Activated naive CD4-positive, alpha-beta T cell treated with anti-CD3 and anti-CD28 coated beads, Interleukin-2, amount 10 ng/mL, durations not matched to agents 7 days and 5 days (primary cell): ENCODE data around the gene SOX11.

Experiments
- CTCF ChIA-PET: fragments of 350-600 bp; sonication (Branson Sonifier 250); formaldehyde crosslinking; loops from one replicate; lab custom pipeline; 2021; ENCODE audit warnings: antibody characterized with exemption; lab: Charles Lee
- DNase-seq: peaks from one replicate; pipeline ENCODE4 v3.0.0-alpha.2; 2020
- H3K27ac Mint-ChIP-seq: one replicate; pipeline ENCODE4 v1.8.0; 2021; ENCODE audit warnings: mild to moderate bottlenecking, moderate library complexity, mixed read lengths
- H3K27me3 Mint-ChIP-seq: one replicate; pipeline ENCODE4 v1.8.0; 2021; ENCODE audit warnings: mild to moderate bottlenecking, mixed read lengths
- H3K36me3 Mint-ChIP-seq: one replicate; pipeline ENCODE4 v1.8.0; 2021; ENCODE audit warnings: mixed read lengths
- H3K4me1 Mint-ChIP-seq: one replicate; pipeline ENCODE4 v1.8.0; 2021; ENCODE audit warnings: mixed read lengths
- H3K4me3 Mint-ChIP-seq: one replicate; pipeline ENCODE4 v1.8.0; 2021; ENCODE audit warnings: mild to moderate bottlenecking, moderate library complexity, mixed read lengths
- H3K9me3 Mint-ChIP-seq: one replicate; pipeline ENCODE4 v1.8.0; 2021; ENCODE audit warnings: mixed read lengths

SOX11 gene

DNA sequence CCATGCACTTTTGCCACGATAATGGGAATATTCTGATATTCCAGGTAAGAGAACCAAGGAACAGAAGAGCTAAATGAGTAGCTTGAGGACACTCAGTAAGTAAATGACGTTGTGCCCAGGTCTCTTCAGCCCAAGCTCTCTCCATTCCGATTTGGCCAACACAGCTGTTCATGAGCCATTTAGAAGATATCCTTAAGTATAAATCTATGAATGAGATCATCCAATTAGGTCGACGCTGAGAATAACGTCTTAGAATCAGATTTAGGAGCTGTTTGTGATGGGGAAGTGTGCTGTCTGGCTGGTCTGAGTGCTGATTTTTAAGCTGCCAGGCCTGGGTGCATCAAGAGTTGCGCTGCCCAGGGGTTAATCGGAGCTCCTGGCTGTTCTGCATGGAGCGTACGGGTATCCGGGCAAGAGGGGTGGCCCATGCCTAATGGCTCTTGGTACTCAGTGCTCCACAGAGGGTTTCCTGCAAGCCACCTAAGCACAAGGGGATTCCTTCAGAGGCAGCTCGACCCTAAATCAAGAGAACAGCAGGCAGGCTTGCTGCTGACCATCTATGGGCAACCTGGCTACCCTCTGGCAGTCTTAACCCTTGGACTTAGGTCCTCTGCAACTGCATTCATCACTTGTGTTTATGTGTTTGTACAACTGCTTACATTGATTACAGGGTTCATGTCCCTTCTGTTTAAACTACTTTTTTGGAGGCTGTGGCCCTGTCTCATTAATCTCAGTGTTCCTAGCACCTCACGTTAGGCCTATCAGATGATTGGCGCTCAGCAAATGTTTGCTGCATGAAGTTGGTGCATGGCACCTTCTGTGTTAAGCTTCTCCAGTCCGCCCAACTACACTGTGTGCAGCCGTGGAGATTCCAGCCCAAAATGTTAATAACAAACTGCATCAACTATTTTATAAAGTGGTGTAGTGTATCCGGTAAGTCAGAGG is 31.9 kb downstream of the SOX11 start:
- CTCF ChIA-PET = interaction anchor here (1.2 kb wide), 1 partner anchor 12 kb away, joined by 3 read pairs; no protein-coding TSS in a partner anchor
- Mint-ChIP-seq H3K4me1 (no peaks in the 10 kb centered on the region), H3K4me3 (no peak overlapping the region), H3K27ac (no peak overlapping the region), H3K9me3 (no peaks in the 10 kb centered on the region), H3K36me3 (no peaks in the 10 kb centered on the region), H3K27me3 (peaks cover 6% of the 10 kb centered on the region)
- DNase-seq = no peak

DNA sequence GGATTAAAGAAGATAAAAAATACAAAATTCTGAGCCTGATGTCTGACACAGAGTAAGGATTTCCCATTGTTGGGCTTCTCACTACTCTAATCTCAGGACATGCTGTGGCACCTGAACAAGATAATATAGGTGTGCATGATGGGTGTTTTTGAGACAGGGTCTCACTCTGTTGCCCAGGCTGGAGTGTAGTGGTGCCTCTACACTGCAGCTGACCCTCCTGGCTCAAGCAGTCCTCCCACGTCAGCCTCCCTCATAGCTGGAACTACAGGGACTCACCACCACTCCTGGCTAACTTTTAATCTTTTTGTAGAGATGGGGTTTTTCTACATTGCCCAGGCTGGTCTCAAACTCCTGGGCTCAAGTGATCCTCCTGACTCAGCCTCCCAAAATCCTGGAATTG is 32.9 kb downstream of the SOX11 start:
- H3K27me3 Mint-ChIP-seq = peaks cover 6% of the 10 kb centered on the region
- DNase-seq = no peak
- H3K36me3 Mint-ChIP-seq = no peaks in the 10 kb centered on the region
- no peak overlapping the region for H3K27ac Mint-ChIP-seq
- H3K9me3 Mint-ChIP-seq = no peaks in the 10 kb centered on the region
- no peak overlapping the region for H3K4me3 Mint-ChIP-seq
- H3K4me1 Mint-ChIP-seq = no peaks in the 10 kb centered on the region
- CTCF ChIA-PET = no interaction called here

DNA sequence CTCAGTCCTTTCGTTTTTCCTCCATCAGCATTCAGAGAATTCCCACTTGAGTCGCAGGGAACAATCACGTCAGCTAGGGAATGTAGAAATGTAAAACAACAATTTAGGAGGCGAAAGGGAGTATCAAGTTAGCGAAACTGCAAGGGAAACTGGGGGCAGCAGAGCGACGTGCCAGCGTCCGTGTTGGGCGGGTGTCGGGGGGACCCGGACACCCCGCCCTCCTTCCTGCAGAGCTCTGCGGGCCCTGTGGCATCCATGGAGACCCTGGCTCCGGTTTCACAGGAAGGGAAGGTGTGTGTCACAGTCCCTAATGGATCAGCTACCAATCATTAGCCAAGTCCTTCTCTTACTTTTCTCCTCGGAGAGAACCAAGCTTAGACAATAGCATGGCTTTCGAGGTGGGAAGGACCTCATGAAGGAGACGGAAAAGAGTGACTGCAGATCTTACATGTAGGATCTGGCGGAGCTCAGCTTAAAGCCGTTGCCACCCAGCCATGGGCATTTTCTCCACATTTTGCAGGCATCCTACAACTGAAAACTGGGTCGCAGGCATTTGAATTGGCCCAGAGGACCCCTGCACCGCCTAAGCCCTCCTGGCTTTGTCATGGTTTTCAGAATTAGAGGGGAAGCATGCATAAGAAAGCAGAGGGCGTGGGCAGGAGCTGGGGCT is 33.7 kb downstream of the SOX11 start:
- Mint-ChIP-seq H3K9me3 (no peaks in the 10 kb centered on the region), H3K4me1 (no peaks in the 10 kb centered on the region)

DNA sequence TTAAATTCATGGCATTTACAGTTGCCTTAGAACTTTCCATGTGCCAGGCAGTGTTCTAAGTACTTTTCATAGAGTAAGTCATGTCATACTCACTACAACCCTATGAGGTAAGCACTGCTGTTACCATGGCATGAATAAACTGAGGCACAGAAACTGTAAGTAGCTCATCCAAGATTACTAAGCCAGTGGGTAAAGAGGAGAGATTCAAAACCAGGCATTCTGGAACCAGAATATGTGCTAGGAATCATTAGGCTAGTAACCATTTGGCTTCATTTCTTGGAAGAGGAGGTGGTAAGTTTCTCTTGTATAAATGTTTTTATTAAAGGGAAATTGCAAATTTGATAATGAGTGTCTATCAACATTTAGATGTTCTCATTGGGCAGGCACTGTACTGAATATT is 35.1 kb downstream of the SOX11 start:
- Mint-ChIP-seq H3K36me3 (no peaks in the 10 kb centered on the region), H3K9me3 (no peaks in the 10 kb centered on the region), H3K27ac (no peak overlapping the region), H3K4me1 (no peaks in the 10 kb centered on the region), H3K4me3 (no peak overlapping the region), H3K27me3 (peaks cover 6% of the 10 kb centered on the region)
- CTCF ChIA-PET = no interaction called here
- no peak for DNase-seq

More for the DNA sequence above, 33.7 kb downstream of the SOX11 start:
- CTCF ChIA-PET = no interaction called here
- Mint-ChIP-seq H3K36me3 (no peaks in the 10 kb centered on the region), H3K27me3 (peaks cover 6% of the 10 kb centered on the region), H3K4me3 (no peak overlapping the region), H3K27ac (no peak overlapping the region)
- DNase-seq = no peak

DNA sequence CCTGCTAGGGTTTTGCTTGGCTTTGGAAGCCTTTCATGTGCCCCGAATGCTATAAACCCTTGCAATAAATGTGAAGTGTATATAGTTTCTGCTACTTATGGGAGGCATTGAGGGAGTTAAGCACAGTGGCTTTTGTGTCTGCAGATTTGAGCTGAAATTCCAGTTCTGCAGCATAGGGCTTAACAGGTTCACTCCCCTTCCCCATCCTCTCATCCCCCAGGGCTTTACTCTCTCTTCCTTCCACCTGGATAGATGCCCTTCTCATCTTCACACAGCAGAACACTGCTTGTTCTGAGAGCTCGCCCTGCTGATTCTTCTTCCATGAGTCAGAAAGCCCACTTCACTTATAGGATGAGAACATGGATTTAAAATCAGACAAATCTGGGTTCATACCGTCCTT is 37.2 kb downstream of the SOX11 start:
- DNase-seq = no peak
- Mint-ChIP-seq H3K27me3 (peaks cover 6% of the 10 kb centered on the region), H3K27ac (no peak overlapping the region), H3K36me3 (no peaks in the 10 kb centered on the region), H3K4me1 (no peaks in the 10 kb centered on the region), H3K4me3 (no peak overlapping the region), H3K9me3 (peaks cover 4% of the 10 kb centered on the region)
- CTCF ChIA-PET = no interaction called here

DNA sequence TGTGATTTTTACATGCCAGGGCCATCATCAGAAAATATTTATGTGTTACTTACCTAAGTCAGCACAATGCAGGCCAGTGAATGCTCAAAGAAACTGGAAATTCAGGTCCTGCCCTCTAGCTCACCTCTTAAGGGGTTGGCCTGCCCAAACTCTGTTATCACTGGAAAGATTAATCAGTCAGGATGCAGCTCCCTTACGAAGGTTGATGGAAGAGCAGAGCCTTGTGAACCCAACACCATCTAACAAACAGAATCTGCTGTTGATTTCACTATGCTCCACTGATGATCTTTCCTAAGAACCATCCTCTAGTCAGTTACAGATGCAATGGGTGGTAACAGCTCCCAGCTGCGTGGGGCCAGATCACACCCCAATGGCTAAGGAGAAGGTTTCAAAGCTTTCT is 38.2 kb downstream of the SOX11 start:
- peaks cover 4% of the 10 kb centered on the region for H3K9me3 Mint-ChIP-seq
- H3K27ac Mint-ChIP-seq = no peak overlapping the region
- H3K4me3 Mint-ChIP-seq = no peak overlapping the region
- no peaks in the 10 kb centered on the region for H3K4me1 Mint-ChIP-seq
- CTCF ChIA-PET = no interaction called here
- H3K27me3 Mint-ChIP-seq = peaks cover 6% of the 10 kb centered on the region
- DNase-seq = no peak
- H3K36me3 Mint-ChIP-seq = no peaks in the 10 kb centered on the region

DNA sequence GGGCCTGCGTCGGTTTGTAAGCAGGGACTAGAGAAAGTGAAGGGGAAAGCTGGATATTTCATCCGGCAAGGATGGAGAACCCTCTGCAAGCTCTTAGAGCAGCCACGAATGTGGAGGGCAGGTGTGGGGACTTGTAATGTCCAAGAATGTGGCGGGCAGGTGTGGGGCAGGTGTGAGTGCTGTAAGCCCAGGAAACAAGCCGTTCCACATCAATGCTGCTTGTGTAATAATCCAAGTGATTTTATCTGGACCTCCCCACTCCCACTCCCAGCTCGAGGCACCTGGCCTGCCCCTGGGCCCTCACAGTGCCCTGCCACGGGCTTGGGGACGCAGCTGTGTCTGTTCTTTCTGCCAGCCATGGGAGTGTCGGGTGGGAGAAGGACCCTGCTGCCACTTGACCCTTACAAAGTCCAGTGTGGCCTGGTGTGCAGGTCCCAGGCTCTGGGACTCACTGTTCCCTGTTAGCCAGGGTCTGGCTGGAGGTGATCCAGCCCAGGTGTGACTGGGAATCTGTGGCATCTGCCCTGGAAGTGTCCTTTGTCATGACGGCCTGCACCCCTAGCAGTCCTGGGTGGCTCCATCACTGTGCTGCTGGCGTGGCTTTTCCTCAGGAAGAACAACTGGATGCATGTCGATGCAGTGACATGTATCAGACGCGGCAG is 42.8 kb downstream of the SOX11 start:
- no peak for DNase-seq
- Mint-ChIP-seq H3K36me3 (no peaks in the 10 kb centered on the region), H3K4me3 (no peak overlapping the region), H3K27ac (no peak overlapping the region), H3K4me1 (no peaks in the 10 kb centered on the region), H3K27me3 (no peaks in the 10 kb centered on the region), H3K9me3 (peaks cover 5% of the 10 kb centered on the region)
- CTCF ChIA-PET = no interaction called here

DNA sequence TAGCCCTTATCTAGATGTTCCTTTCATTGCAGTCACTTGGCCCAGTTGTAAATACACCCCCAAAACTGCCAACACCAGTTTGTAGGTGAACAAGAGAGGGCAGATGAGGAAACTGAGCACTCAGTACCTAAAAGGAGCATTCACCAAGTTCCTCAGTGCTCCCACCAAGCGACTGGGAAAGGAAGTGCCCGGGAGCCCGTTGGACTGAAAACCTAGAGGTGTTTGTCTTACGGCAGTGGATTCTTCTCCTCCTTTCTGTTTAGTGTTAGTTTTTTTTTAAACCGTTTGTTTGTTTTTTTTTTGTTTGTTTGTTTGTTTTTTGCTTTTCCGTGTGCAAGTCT is 43.3 kb downstream of the SOX11 start:
- no peak overlapping the region for H3K4me3 Mint-ChIP-seq
- no peak overlapping the region for H3K27ac Mint-ChIP-seq
- no peaks in the 10 kb centered on the region for H3K27me3 Mint-ChIP-seq
- peaks cover 5% of the 10 kb centered on the region for H3K9me3 Mint-ChIP-seq
- no peak for DNase-seq
- CTCF ChIA-PET = no interaction called here
- H3K4me1 Mint-ChIP-seq = no peaks in the 10 kb centered on the region
- H3K36me3 Mint-ChIP-seq = no peaks in the 10 kb centered on the region

DNA sequence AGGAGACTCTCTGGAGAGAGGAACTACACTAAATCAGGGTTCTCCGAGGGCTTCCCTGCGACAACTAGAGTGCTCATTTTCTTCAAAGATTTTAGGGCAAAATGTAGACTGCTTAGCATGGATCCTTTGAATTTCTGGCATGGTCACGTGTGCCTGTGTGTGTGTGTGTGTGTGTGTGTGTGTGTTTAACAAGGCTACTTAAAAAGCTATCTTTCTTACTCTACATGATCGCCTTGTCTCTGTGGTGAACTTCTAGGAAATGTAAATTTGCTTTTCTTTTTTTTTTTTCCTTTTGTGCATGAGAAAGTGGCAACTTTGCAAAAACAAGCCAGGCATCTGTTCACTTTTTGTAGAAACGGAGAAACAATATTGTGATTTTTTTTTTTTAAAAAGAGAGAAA is 43.9 kb downstream of the SOX11 start:
- Mint-ChIP-seq H3K4me3 (no peak overlapping the region), H3K27me3 (no peaks in the 10 kb centered on the region), H3K27ac (no peak overlapping the region), H3K4me1 (no peaks in the 10 kb centered on the region), H3K9me3 (peaks cover 5% of the 10 kb centered on the region), H3K36me3 (no peaks in the 10 kb centered on the region)
- CTCF ChIA-PET = no interaction called here
- no peak for DNase-seq

DNA sequence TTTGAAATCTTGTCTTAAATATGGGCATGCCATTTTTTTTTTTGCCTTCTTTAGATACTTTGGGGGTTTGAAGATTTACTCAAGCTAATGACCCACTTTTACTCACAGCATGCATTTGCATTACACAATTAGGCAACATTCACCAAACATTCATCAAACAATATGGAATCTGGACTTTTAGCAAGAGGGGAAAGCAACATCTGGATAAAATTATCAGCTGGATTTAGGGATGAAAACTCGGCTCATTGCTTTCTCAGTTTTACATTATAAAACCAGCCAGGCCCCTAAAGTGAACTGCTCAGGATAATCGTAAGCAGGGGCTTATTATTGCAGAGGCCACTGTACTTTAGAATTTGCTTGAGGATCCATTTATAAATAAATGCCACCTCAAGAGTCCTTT is 44.7 kb downstream of the SOX11 start:
- H3K36me3 Mint-ChIP-seq = no peaks in the 10 kb centered on the region
- CTCF ChIA-PET = no interaction called here
- no peak for DNase-seq
- H3K27ac Mint-ChIP-seq = no peak overlapping the region
- H3K9me3 Mint-ChIP-seq = peaks cover 5% of the 10 kb centered on the region
- H3K27me3 Mint-ChIP-seq = no peaks in the 10 kb centered on the region
- H3K4me3 Mint-ChIP-seq = no peak overlapping the region
- no peaks in the 10 kb centered on the region for H3K4me1 Mint-ChIP-seq

DNA sequence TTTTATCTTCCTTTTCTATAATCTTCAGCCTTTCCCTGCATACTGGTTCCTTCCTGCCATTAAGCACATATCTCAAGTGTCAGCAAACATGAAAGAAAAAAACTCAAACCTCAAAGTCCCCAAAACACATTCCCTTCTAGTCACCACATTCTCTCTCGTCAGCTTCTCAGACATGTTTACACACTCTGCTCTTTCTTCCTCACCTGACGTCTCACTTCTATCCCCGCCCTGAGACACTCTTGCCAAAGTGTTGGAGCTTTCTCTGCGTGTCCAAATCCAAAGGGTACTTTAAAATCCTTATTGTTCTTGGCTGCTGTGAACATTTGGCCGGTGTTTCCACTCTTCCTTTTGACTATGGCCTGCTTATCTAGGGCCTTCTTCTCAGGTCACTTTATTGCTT is 47.9 kb downstream of the SOX11 start:
- Mint-ChIP-seq H3K4me1 (no peaks in the 10 kb centered on the region), H3K36me3 (no peaks in the 10 kb centered on the region), H3K4me3 (no peak overlapping the region), H3K27ac (no peak overlapping the region), H3K9me3 (peaks cover 4% of the 10 kb centered on the region), H3K27me3 (no peaks in the 10 kb centered on the region)
- CTCF ChIA-PET = no interaction called here
- no peak for DNase-seq

DNA sequence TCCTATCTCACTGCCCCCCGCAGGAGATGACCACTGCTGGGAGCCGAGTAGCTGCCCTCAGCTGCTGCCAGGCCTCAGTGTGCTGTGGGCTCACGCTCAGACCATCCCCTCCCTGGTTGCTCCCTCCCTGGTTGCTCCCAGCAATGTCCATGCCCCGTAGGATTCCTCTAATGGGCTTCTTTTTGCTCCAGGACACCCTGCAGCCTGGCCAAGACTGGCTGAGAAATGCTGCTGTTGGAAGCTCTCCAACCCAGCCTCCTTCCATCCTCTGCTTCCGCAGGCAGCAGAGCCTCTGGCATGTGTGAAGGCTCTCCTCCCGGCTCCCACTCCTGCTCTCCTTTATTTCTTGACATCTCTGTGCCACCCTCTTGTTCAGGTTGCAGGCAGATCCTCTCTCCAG is 48.6 kb downstream of the SOX11 start:
- no peak for DNase-seq
- no peak overlapping the region for H3K4me3 Mint-ChIP-seq
- H3K4me1 Mint-ChIP-seq = no peaks in the 10 kb centered on the region
- no peaks in the 10 kb centered on the region for H3K27me3 Mint-ChIP-seq
- H3K27ac Mint-ChIP-seq = no peak overlapping the region
- H3K9me3 Mint-ChIP-seq = peaks cover 4% of the 10 kb centered on the region
- H3K36me3 Mint-ChIP-seq = no peaks in the 10 kb centered on the region
- CTCF ChIA-PET = no interaction called here

DNA sequence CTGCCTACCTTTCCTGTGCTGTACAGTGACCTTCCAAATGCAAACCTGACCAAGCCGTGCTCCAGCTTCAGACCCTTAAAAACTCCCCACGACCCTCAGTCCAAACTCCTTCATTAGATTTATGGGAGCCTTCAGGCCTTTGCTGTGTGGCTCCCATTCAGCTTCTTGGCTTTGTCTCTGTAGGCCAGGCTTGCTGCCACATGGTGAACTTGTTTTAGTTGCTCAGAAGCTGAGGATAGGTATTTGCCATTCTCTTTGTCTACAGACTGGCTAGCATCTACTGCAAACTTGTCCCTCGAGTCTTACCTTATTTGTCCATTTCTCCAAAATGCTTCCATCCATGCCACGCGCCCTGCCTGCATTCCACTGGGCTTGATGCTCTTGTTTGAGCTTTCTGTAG is 49.1 kb downstream of the SOX11 start:
- H3K4me1 Mint-ChIP-seq = no peaks in the 10 kb centered on the region
- CTCF ChIA-PET = no interaction called here
- H3K27ac Mint-ChIP-seq = no peak overlapping the region
- H3K4me3 Mint-ChIP-seq = no peak overlapping the region
- no peaks in the 10 kb centered on the region for H3K27me3 Mint-ChIP-seq
- no peak for DNase-seq
- no peaks in the 10 kb centered on the region for H3K36me3 Mint-ChIP-seq
- H3K9me3 Mint-ChIP-seq = peaks cover 4% of the 10 kb centered on the region

DNA sequence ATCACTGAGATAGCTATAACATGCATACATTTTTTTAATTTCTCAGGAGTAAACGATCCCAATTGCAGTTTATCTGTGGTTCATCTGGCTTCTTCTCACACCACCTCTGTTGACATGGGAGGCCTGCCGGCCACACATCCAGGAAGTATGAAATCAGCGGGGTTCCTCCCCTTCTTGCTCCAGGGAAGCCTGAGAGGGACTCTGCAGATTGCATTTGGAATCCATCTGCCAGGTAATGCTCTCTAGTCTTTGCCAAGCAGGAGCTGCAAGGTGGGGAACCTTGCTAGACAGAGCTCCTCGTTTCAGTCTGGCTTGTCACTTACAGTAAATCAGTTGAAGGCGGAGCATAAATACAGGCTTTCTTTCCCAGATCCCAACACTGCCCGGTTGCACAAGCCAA is 49.9 kb downstream of the SOX11 start:
- H3K4me3 Mint-ChIP-seq = no peak overlapping the region
- CTCF ChIA-PET = no interaction called here
- H3K36me3 Mint-ChIP-seq = no peaks in the 10 kb centered on the region
- no peaks in the 10 kb centered on the region for H3K27me3 Mint-ChIP-seq
- H3K9me3 Mint-ChIP-seq = peaks cover 4% of the 10 kb centered on the region
- H3K4me1 Mint-ChIP-seq = no peaks in the 10 kb centered on the region
- no peak for DNase-seq
- no peak overlapping the region for H3K27ac Mint-ChIP-seq

DNA sequence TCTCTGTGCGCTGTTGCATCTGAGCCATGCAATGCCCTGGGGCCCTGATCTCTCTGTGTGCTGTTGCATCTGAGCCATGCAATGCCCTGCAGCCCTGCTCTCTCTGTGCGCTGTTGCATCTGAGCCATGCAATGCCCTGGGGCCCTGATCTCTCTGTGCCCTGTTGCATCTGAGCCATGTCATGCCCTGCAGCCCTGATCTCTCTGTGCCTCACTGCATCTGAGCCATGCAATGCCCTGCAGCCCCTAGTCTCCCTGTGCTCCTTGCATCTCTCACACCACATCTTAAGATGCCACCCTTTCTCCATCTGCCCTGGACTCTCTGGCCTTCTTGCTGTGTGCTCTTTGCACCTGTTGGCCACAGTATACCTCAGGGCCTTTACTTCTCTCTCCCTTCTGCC is 56.2 kb downstream of the SOX11 start:
- H3K27me3 Mint-ChIP-seq = no peaks in the 10 kb centered on the region
- no peak overlapping the region for H3K4me3 Mint-ChIP-seq
- H3K4me1 Mint-ChIP-seq = no peaks in the 10 kb centered on the region
- CTCF ChIA-PET = no interaction called here
- no peak for DNase-seq
- peaks cover 3% of the 10 kb centered on the region for H3K9me3 Mint-ChIP-seq
- no peak overlapping the region for H3K27ac Mint-ChIP-seq
- H3K36me3 Mint-ChIP-seq = no peaks in the 10 kb centered on the region
